GM12891 (cell line): ENCODE data around the gene TMOD1.

Source experiments
- DNase-seq: peaks from one replicate; pipeline ENCODE4 v3.0.0; 2011; ENCODE audit warnings: low spot score; ENCODE audit not compliant: insufficient read length
- FAIRE-seq: peaks from 2 replicates; lab custom pipeline; 2011; peaks lifted over from hg19 to GRCh38; lab: Jason Lieb, UNC
- PAX5 ChIP-seq: IDR thresholded peaks from 2 replicates; pipeline ENCODE4 v1.6.1; 2011; ENCODE audit warnings: low read length, moderate library complexity, mild to moderate bottlenecking; ENCODE audit not compliant: insufficient read depth, severe bottlenecking
- POLR2A ChIP-seq: IDR thresholded peaks from 2 replicates; pipeline ENCODE4 v1.6.1; 2011; ENCODE audit warnings: low read depth, low read length, control low read depth
- POLR2AphosphoS5 ChIP-seq: IDR thresholded peaks from 2 replicates; pipeline ENCODE4 v1.6.1; 2011; ENCODE audit warnings: low read depth, low read length, control low read depth
- POU2F2 ChIP-seq: IDR thresholded peaks from 2 replicates; pipeline ENCODE4 v1.6.1; 2011; ENCODE audit warnings: low read depth, mild to moderate bottlenecking, control low read depth, low read length, moderate library complexity
- SPI1 ChIP-seq: IDR thresholded peaks from 2 replicates; pipeline ENCODE4 v1.6.1; 2011; ENCODE audit warnings: low read depth, low read length, control low read depth
- TAF1 ChIP-seq: IDR thresholded peaks from 2 replicates; pipeline ENCODE4 v1.6.1; 2011; ENCODE audit warnings: low read depth, low read length, control low read depth

TMOD1 gene

GRCh38 chr9:97547098-97547829, 45.8 kb downstream of the TMOD1 start:
- FAIRE-seq (no peak), DNase-seq (no peak)
- TF ChIP-seq SPI1 (no peak), POLR2AphosphoS5 (no peak), POU2F2 (no peak), PAX5 (no peak), POLR2A (no peak), TAF1 (no peak)

- DNase-seq: no peak
- FAIRE-seq: no peak
Observed at GRCh38 chr9:97548379-97548778, 46.9 kb downstream of the TMOD1 start.

GRCh38 chr9:97548819-97549540, 47.5 kb downstream of the TMOD1 start:
- FAIRE-seq (no peak), DNase-seq (no peak)
- no peak for TF ChIP-seq POLR2A
- no peak for TF ChIP-seq POLR2AphosphoS5
- no peak for TF ChIP-seq PAX5
- no peak for TF ChIP-seq SPI1
- TF ChIP-seq POU2F2: no peak
- TF ChIP-seq TAF1: no peak

More at GRCh38 chr9:97548379-97548778, 46.9 kb downstream of the TMOD1 start:
- TF ChIP-seq PAX5 (no peak), POU2F2 (no peak), SPI1 (no peak), POLR2A (no peak), TAF1 (no peak), POLR2AphosphoS5 (no peak)

GRCh38 chr9:97550386-97550785, 48.9 kb downstream of the TMOD1 start:
- no peak for FAIRE-seq
- no peak for DNase-seq
- TF ChIP-seq POLR2A: no peak
- TF ChIP-seq POLR2AphosphoS5: no peak
- no peak for TF ChIP-seq POU2F2
- TF ChIP-seq SPI1: no peak
- TF ChIP-seq TAF1: no peak
- TF ChIP-seq PAX5: no peak

- DNase-seq (no peak), FAIRE-seq (no peak)
- no peak for TF ChIP-seq POLR2A
- no peak for TF ChIP-seq SPI1
- TF ChIP-seq POLR2AphosphoS5: no peak
- TF ChIP-seq PAX5: no peak
- no peak for TF ChIP-seq TAF1
- TF ChIP-seq POU2F2: no peak
Observed at GRCh38 chr9:97551308-97551707, 49.8 kb downstream of the TMOD1 start.

- DNase-seq (no peak), FAIRE-seq (no peak)
- no peak for TF ChIP-seq TAF1
- no peak for TF ChIP-seq SPI1
- no peak for TF ChIP-seq POLR2A
- TF ChIP-seq POLR2AphosphoS5: no peak
- TF ChIP-seq PAX5: no peak
Observed at GRCh38 chr9:97553141-97553540, 51.7 kb downstream of the TMOD1 start.

GRCh38 chr9:97553841-97554240, 52.4 kb downstream of the TMOD1 start:
- TF ChIP-seq SPI1 (no peak), POLR2A (no peak), PAX5 (no peak), POU2F2 (no peak), POLR2AphosphoS5 (no peak), TAF1 (no peak)
- no peak for FAIRE-seq
- DNase-seq: no peak

GRCh38 chr9:97554566-97555075, 53.2 kb downstream of the TMOD1 start:
- no peak for TF ChIP-seq POU2F2
- no peak for TF ChIP-seq POLR2A
- TF ChIP-seq TAF1: no peak
- TF ChIP-seq PAX5: no peak
- TF ChIP-seq POLR2AphosphoS5: no peak
- no peak for TF ChIP-seq SPI1
- no peak for DNase-seq
- FAIRE-seq: no peak

GRCh38 chr9:97555164-97555563, 53.7 kb downstream of the TMOD1 start:
- FAIRE-seq (no peak), DNase-seq (no peak)
- TF ChIP-seq POLR2A (no peak), POU2F2 (no peak), PAX5 (no peak)
